NCI-H82 (cell line): ENCODE data around the gene MDP1.

ENCODE experiments used
- DNase-seq: peaks from one replicate; lab custom pipeline; 2025; lab: John Stamatoyannopoulos, UW

The MDP1 gene

DNA sequence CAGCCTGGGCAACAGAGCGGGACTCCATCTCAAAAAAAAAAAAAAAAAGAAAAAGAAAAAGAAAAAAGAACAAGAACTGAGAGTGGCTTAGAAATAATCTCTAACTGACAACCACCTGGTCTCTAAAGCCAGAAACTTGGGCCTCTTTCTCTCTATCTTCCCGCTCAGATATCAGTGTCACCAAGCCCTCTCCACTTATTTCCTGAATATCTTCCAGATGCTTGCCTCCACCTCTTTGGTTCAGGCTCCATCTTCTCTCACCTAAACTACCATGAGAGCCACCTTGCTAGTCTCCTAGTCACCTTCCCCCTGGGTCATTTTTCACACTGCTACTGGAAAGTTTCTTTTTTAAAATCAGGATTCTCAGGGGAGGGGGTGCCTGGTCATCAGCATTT, 18.8 kb downstream of the MDP1 start:
- DNase-seq = no peak

GRCh38 chr14:24196071-24197055, 19.5 kb downstream of the MDP1 start:
- DNase-seq = peak; percentile 27

DNA sequence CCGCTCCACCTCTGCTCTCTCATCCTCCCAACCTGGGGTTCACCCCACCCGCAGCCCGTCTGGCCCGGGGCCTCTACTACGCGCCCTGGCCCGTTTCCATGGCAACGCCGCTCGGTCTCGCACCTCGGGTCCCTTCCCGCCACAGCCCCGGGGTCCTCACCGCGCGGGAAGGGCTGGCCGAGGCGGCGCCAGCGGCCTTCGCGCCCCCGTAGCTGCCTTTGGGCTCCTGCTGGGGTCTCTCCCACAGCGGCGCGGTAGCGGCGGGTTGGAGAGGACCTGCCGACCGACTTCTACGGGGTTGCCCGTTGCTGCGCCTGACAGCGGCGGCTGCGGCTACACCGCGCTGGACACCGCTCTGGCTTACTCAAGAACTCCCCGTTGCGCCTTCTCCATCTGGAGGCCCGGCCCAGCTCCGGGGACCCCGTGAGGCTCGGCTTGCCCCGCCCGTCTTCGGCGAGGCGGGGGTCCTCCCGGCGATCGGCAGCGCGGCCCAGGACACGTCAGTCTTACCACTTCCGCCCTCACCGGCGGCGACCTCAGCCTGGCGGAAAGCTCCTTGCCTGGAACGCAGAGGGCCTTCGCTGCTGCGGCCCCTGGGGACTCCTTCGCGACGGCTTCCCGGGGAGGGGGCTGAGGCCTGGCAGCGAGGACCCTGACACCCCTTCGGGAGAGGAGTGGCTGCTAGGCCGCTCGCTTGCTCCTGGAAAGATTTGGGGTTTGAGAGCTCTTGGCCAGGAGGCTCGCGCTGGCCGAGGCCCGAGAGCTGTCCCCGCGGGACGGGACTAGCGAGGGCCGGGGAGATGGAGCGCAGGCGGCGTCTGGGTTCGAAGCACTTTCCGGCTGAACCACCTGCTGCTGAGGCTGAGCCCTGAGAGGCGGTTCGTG, 20.4 kb downstream of the MDP1 start, which contains the start of gene TM9SF1:
TSS of gene TM9SF1 (minus strand) at position 256 of the 885 bp plus-strand sequence. CDS start 422 bp downstream, outside the sequence.
- DNase-seq = peak; percentile 88

- no peak for DNase-seq
Measured at GRCh38 chr14:24194873-24195185, 21.0 kb downstream of the MDP1 start.

- DNase-seq = no peak
Measured at GRCh38 chr14:24194186-24194872, 21.5 kb downstream of the MDP1 start.

GRCh38 chr14:24192933-24193332, 22.9 kb downstream of the MDP1 start:
- no peak for DNase-seq

DNA sequence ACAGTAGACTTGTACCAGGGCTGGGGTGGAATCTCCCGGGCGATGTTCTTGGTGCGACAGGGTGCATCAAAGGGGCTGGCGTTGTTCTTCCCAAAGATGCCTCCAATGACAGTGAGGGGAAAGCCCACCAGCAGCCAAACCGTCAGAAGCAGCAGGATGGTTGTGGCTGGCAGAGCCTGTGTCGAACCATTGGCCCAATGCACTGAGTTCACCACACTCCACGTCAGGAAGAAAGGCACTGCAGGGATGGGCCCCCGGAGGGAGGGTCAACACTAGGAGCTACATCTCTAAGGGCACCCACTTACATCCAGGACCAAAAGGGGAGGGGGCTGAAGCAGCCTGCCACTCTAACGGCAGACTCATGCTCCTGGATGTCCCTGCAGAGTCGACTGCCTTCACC, 25.4 kb downstream of the MDP1 start:
- DNase-seq = no peak

- DNase-seq = no peak
Measured at GRCh38 chr14:24189460-24189859, 26.4 kb downstream of the MDP1 start.

GRCh38 chr14:24189059-24189375, 26.8 kb downstream of the MDP1 start:
- no peak for DNase-seq

DNA sequence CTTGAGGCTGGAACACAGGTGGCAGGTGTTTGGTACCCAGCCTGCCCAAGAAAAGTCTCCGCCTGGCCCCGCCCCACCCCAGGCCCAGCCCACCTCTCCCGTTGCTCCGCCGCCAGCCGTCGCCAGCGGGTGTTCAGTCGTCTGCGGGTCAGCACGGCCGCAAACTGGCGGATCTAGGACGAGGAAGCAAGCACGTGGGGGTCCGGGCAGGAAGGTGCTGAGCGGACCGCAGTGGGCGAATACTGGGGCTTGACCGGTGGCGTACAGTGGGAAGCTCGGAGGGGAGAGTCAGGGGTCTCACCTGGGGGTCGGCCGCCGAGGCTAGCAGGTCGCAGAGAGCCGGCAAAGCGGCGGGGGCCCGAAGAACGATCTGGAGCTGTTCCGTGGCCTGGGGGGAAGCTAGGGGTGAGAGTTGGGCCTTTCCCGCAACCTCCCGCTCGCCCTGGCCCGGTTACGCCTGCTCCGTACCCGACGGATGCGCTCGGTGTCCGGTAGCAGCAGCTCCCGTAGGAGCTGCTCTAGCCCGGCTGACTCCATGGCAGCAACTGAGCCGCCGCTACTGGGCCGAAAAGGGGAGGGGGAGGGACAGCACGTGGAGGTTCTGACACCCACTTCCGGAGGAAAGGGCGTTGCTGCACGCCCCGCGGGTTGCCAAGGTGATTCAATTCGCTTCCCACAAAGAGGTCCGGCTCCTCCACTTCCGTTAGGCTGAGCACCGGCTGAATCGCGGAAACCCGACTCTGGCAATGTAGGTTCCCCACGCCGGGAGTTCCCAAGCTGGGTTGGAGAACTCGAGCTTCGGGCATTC, 27.4 kb downstream of the MDP1 start, which contains the start of gene IPO4:
TSS of gene IPO4 (minus strand) at position 566 of the 808 bp plus-strand sequence. CDS start at position 537, 29 bp downstream.
- peak; percentile 98 for DNase-seq

DNA sequence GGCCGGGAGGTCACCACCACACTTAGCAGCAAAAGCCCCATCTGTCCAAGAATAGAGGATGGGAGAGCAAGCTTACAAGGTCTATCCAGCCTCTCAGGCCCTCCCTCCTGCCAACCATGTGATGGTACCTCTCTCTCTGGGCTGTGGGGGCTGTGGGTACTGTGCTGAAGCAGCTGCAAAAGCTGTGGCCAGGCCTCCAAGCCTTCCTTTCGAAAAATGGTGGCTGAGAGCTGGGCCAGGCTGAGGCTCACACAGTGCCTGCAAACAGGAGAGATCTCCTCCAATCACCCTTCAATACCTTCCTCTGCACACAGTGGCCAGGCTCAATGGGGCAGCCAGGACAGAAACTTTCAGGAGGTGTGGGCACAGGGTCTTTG, 28.3 kb downstream of the MDP1 start:
- no peak for DNase-seq

- no peak for DNase-seq
Measured at GRCh38 chr14:24186831-24187538, 28.9 kb downstream of the MDP1 start.

DNA sequence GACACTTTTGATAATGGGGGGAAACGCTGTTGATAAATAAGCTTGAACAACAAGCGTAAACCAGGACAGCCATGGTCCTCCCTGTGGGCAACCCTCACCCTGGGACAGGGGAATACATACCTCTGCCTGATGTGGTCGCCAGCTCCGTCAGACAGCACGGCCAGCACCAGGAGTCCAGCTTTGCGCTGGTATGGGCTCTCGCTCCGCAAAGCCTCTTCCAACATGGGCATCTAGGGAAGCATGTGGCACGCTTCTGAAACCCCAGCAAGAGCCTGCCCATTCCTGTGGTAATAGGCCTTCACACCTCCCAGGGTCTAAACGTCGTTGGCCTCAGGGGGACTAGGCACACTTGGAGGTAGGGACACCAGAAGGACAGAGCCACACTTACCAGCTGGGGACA, 30.1 kb downstream of the MDP1 start:
- no peak for DNase-seq

DNA sequence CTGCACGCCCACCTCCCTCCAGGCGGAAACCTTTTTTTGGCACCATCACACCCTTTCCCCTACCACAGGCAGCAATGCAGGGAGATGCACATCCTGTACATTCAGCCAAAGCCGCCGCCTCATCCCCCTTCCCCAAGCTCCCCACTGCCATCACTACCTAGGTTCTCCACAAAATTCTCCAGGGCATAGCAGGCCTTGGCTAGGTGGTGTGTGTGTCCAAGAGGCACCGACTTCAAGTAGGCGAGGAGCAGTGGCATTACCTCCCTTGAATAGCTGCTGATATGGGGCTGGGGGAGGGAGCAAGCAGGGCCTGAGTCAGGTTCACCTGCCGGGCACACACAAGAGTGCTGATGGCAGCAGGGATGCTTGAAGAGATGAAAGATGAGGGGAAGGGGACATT, 30.8 kb downstream of the MDP1 start:
- DNase-seq = no peak

- no peak for DNase-seq
Measured at GRCh38 chr14:24184104-24184970, 31.5 kb downstream of the MDP1 start.

DNA sequence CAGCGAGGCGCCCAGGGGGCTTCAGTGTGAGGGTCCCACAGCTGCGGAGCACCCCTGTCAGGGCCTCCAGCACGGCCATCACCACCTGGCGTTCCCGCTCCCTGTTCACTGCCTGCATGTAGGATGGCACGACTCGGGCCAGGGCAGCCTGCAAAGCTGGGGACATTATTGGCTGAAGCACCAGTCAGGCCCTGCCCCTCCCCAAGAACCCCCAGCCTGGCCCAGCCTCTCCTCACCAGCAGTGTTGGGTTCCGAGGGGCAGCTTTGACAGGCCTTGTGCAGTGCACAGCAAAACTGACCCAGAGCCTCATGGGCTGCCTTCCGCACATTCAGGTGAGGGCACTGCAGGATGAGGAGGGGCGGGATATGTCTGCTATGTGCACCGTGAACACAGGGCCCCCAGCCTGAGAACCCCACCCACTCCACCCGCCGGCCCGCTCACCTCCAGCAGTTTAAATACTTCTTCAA, 32.8 kb downstream of the MDP1 start:
- no peak for DNase-seq

DNA sequence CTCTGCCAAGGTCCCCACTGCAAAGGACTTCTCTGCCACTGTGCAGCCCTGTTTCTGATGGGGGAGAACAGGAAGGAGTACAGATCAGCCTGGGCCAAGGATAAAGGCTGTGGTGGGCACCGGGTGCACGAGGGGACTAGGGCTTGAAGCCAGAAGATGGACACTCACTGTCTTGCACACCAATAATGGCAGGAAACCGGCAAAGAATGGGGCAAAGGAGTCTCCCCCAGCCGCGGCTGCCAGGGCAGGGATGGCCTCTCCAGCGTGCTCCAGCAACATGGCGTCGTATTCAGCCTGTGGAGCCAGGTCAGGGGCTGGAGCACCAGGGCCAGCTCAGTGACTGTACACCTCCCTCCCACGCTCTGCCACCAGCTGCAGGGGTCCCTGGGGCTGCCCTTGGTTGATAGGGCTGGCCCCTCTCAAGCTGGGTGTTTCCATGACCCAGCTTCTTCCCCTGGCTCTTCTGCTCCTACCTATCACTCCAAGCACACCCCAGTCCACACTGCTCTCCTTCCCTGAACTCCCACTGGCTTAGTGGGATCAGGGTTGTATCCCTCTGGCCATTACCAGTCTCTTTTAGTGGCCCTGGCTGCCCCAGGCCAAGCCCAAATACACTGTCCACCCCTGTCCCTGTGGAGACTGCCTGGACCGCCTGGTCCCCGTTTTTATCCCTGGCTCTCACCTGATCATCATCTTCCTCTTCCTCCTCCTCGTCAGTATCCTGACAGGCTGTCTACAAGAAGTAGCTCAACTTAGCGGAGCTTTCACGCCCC, 33.6 kb downstream of the MDP1 start:
- no peak for DNase-seq

GRCh38 chr14:24181371-24182077, 34.3 kb downstream of the MDP1 start:
- no peak for DNase-seq
